CD4-positive, alpha-beta T cell (primary cell): ENCODE data around the gene PTH2. TPM values are rescaled to one million over a fixed set of nuclear protein-coding genes. Genes with fewer than 3 reads are reported as not detected.

Source experiments
- ATAC-seq: fragments of 200-7000 bp; cut with Tn5 transposase; one replicate; pipeline ENCODE4 v1.10.0; 2022; ENCODE audit warnings: mild to moderate bottlenecking; ENCODE audit not compliant: poor library complexity
- CTCF ChIA-PET: fragments of 350-600 bp; sonication (Branson Sonifier 250); formaldehyde crosslinking; loops from one replicate; lab custom pipeline; 2021; ENCODE audit warnings: antibody characterized with exemption, inconsistent platforms; lab: Charles Lee
- POLR2A ChIA-PET: fragments of 350-600 bp; sonication (Branson Sonifier 250); formaldehyde crosslinking; loops from one replicate; lab custom pipeline; 2021; ENCODE audit warnings: antibody characterized with exemption, inconsistent platforms; lab: Charles Lee
- DNase-seq, 14 experiments: peaks; one replicate each; pipeline ENCODE4 v3.0.0-alpha.2; 2013 to 2020; ENCODE audit warnings: mixed read lengths in 2 of 14
- H3K27ac ChIP-seq, 2 donors: one replicate each; pipeline versions ENCODE4 v1.5.1 to v1.7.0; 2013; ENCODE audit warnings: low read length in 2 of 2, low read depth in 1 of 2, mild to moderate bottlenecking in 1 of 2
- H3K27me3 ChIP-seq, 2 experiments: 1 replicate in 1 of 2; 2 replicates in 1 of 2; pipeline versions ENCODE4 v1.6.1 to v1.7.0; 2013; ENCODE audit warnings: low read length in 2 of 2, control low read depth in 1 of 2, mild to moderate bottlenecking in 1 of 2, moderate library complexity in 1 of 2; ENCODE audit not compliant: insufficient read depth in 2 of 2, control insufficient read depth in 1 of 2
- H3K36me3 ChIP-seq: one replicate; pipeline ENCODE4 v1.6.1; 2013; ENCODE audit warnings: low read length, control low read depth; ENCODE audit not compliant: insufficient read depth
- H3K4me1 ChIP-seq: one replicate; pipeline ENCODE4 v1.6.1; 2013; ENCODE audit warnings: low read length, control low read depth; ENCODE audit not compliant: insufficient read depth
- H3K4me3 ChIP-seq: one replicate; pipeline ENCODE4 v1.5.1; 2013; ENCODE audit warnings: mild to moderate bottlenecking, low read length, moderate library complexity
- H3K9me3 ChIP-seq, 2 experiments: 1 replicate in 1 of 2; 2 replicates in 1 of 2; pipeline versions ENCODE4 v1.6.1 to v1.7.0; 2013; ENCODE audit warnings: low read length in 2 of 2, mild to moderate bottlenecking in 2 of 2, control low read depth in 1 of 2, moderate library complexity in 1 of 2; ENCODE audit not compliant: control insufficient read depth in 1 of 2, insufficient read depth in 1 of 2
- H3K27ac Mint-ChIP-seq: one replicate; pipeline ENCODE4 v1.8.0; 2020; ENCODE audit warnings: mixed read lengths
- H3K27me3 Mint-ChIP-seq: one replicate; pipeline ENCODE4 v1.8.0; 2021; ENCODE audit warnings: mixed read lengths
- H3K36me3 Mint-ChIP-seq: one replicate; pipeline ENCODE4 v1.8.0; 2021; ENCODE audit warnings: low read depth, mixed read lengths
- H3K4me1 Mint-ChIP-seq: one replicate; pipeline ENCODE4 v1.8.0; 2021; ENCODE audit warnings: low read depth, mixed read lengths
- H3K4me3 Mint-ChIP-seq: one replicate; pipeline ENCODE4 v1.8.0; 2020; ENCODE audit warnings: mild to moderate bottlenecking, mixed read lengths
- H3K9me3 Mint-ChIP-seq: one replicate; pipeline ENCODE4 v1.8.0; 2020; ENCODE audit warnings: mixed read lengths
- CTCF ChIP-seq: fragments of 200-600 bp; IDR thresholded peaks from one replicate; pipeline ENCODE4 v1.8.0; 2022; ENCODE audit warnings: antibody characterized with exemption, mild to moderate bottlenecking
- intact Hi-C, 2 experiments: fragments of 100-400 bp; cut with DNase I in 1 of 2; cut with micrococcal nuclease in 1 of 2; formaldehyde crosslinking; loops; one replicate each; pipeline versions ENCODE4 v1.15.1 to v1.9.0; 2023 to 2025; cut with DNase I, micrococcal nuclease
- total RNA-seq, 174 experiments: library from RNA in 2 of 174; stranded (reverse) in 2 of 174; gene quantifications; one replicate each; pipeline ENCODE4 v1.2.3 and lab custom pipeline; 2021 to 2026

PTH2 gene
- total RNA-seq, 2 experiments from 2014 or later, result not detected

GRCh38 chr19:49398931-49399330 lies 24.3 kb downstream of the PTH2 start:
- no peaks in the 10 kb centered on the region for H3K36me3 Mint-ChIP-seq
- ChIA-PET CTCF (no interaction called here), POLR2A (no interaction called here)
- Histone ChIP-seq H3K36me3 (no peaks in the 10 kb centered on the region), H3K4me3 (no peak overlapping the region), H3K27ac (no peak overlapping the region), H3K9me3 (no peaks in the 10 kb centered on the region), H3K27me3 (no peaks in the 10 kb centered on the region), H3K4me1 (peaks cover 25% of the 10 kb centered on the region)
- TF ChIP-seq CTCF, result no peak
- H3K9me3 Mint-ChIP-seq, result no peaks in the 10 kb centered on the region
- no peak overlapping the region for H3K4me3 Mint-ChIP-seq
- no peak overlapping the region for H3K27ac Mint-ChIP-seq
- H3K4me1 Mint-ChIP-seq, result peaks cover 28% of the 10 kb centered on the region
- intact Hi-C loops, result loop anchor here in 1 of 2 experiments (10.0 kb wide), 1 partner anchor 146 kb away; no protein-coding TSS in a partner anchor
- DNase-seq (no peak), ATAC-seq (no peak)
- H3K27me3 Mint-ChIP-seq, result no peaks in the 10 kb centered on the region

DNA sequence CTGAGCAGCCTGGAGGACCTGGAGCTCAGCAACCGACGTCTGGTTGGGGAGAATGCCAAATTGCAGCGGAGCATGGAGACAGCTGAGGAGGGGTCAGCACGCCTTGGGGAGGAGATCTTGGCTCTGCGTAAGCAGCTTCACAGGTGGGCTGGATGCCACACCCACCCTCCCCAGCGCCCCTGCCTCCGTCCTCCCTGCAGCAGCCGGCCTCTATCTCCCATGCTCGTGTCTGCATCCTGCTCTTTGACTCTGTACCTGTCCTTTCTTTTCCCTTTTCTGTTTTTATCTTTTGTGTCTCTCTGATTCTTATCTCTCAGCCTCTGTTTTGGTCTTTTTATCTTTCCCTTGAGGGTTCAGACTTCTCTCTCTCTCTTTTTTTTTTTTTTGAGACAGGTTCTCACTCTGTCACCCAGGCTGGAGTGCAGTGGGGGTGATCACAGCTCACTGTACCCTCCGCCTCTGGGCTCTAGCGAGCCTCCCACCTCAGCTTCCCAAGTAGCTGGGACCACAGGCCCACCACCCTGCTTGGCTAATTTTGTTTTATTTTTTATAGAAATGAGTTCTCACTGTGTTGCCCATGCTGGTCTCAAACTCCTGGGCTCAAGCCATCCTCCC lies 25.1 kb downstream of the PTH2 start:
- ATAC-seq, result peak; percentile 41
- TF ChIP-seq CTCF, result no peak
- Histone ChIP-seq H3K27ac (no peak overlapping the region), H3K4me3 (no peak overlapping the region), H3K36me3 (no peaks in the 10 kb centered on the region), H3K9me3 (no peaks in the 10 kb centered on the region), H3K4me1 (peaks cover 28% of the 10 kb centered on the region), H3K27me3 (no peaks in the 10 kb centered on the region)
- no peaks in the 10 kb centered on the region for H3K36me3 Mint-ChIP-seq
- H3K27ac Mint-ChIP-seq, result no peak overlapping the region
- ChIA-PET CTCF (interaction anchor here (0.7 kb wide), 1 partner anchor 199 kb away, joined by 4 read pairs; no protein-coding TSS in a partner anchor), POLR2A (interaction anchor here (0.7 to 1.5 kb wide), 4 partner anchors 9 to 55 kb away, joined by 3 to 6 read pairs (median 4); partner anchors contain the start of gene GFY)
- H3K4me1 Mint-ChIP-seq, result peaks cover 21% of the 10 kb centered on the region
- no peaks in the 10 kb centered on the region for H3K9me3 Mint-ChIP-seq
- DNase-seq, result peak in 1 of 14 experiments; percentile 15
- H3K27me3 Mint-ChIP-seq, result no peaks in the 10 kb centered on the region
- H3K4me3 Mint-ChIP-seq, result peak overlapping the region; percentile 2
- intact Hi-C loops, result loop anchor here in 1 of 2 experiments (10.0 kb wide), 1 partner anchor 147 kb away; no protein-coding TSS in a partner anchor

DNA sequence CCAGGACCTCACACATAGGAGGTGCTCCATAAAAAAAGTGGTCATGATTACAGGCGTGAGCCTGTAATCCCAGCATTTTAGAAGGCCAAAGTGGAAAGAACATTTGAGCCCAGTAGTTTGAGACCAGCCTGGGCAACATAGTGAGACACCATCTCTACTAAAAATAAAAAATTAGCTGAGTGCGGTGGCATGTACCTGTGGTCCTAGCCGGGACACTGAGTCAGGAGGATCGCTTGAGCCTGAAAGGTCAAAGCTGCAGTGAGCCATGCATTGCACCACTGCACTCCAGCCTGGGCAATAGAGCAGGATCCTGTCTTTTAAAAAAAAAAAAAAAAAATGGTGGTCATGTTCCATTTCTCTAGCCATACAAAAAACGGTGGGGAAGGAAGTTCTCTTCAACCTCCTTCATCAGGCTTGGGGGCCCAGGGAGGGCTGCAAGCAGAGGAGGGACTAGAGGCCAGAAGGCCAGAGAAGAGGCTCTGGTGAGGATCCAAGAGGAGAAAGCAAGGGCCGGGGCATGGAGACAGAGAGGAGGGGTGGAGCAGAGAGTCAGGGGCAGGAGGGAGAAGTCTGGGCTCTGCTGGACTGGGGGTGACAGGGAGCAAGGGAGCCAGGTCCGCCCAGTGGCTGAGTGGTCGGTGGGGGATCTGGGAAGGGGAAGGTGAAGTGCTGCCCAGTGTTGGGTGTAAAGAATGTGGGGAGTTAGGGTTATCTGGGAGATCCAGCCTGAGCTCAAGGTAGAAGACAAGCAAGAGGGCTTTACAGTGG lies 26.3 kb downstream of the PTH2 start:
- CTCF ChIA-PET, result no interaction called here
- ATAC-seq, result no peak
- no peak overlapping the region for H3K27ac Mint-ChIP-seq
- no peak overlapping the region for H3K4me3 Mint-ChIP-seq
- Histone ChIP-seq H3K27me3 (no peaks in the 10 kb centered on the region), H3K4me3 (no peak overlapping the region), H3K27ac (no peak overlapping the region), H3K9me3 (no peaks in the 10 kb centered on the region), H3K36me3 (no peaks in the 10 kb centered on the region), H3K4me1 (peaks cover 31% of the 10 kb centered on the region)
- peaks cover 24% of the 10 kb centered on the region for H3K4me1 Mint-ChIP-seq
- TF ChIP-seq CTCF, result no peak
- no peaks in the 10 kb centered on the region for H3K9me3 Mint-ChIP-seq
- POLR2A ChIA-PET, result interaction anchor here (0.7 to 1.5 kb wide), 4 partner anchors 10 to 57 kb away, joined by 3 to 6 read pairs (median 4); partner anchors contain the start of gene GFY
- intact Hi-C loops, result loop anchor here in 1 of 2 experiments (10.0 kb wide), 1 partner anchor 148 kb away; no protein-coding TSS in a partner anchor
- no peak for DNase-seq
- no peaks in the 10 kb centered on the region for H3K27me3 Mint-ChIP-seq
- H3K36me3 Mint-ChIP-seq, result no peaks in the 10 kb centered on the region
